ENCODE results near the gene TRMT2A.
A peak's percentile ranks its signal among the peaks of the same experiment; 100 is the strongest.

The TRMT2A gene

DNA sequence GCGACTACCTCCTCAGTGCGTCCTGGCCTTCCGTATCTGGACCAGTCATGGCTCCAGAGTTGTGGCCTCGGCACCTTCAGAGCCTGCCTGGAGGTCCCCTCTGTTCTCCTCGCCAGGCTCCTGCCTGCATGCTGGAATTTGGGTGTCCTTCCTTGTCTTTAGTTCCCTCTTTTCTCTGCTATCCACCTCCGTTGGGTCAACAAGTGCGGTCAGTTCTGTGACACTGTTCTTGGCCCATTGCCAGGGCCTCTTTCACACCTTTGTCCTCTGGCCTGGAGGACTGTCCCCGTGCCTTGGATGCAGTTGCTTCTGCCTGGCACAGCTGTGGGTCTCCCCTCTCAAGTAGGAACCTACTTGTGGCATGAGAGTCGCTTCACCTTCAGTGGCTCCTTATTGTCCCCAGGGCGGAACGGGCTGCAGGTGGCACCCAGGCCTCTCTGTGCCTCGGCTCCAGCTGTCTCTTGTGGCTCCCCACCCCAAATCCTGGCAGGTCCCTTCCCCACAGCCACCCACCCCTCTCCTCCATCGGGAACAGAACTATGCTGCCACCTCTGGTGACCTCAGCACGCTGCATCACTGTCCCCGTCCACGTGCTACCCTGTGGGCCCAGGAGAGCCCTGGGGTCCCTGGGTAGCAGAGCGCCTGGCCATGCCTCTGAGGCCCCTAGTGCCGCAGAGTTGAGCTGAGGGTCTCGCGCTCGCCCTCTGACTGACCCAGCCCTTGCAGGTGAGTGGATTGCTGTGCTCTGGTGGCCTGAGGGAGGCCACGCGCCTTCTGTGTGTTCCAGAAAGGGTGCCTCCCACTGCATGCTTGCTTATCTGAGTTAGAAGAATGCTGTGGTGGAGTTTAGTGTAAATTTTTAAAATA lies 32.2 kb downstream of the TRMT2A start:
- TF ChIP-seq, protein P1, sequence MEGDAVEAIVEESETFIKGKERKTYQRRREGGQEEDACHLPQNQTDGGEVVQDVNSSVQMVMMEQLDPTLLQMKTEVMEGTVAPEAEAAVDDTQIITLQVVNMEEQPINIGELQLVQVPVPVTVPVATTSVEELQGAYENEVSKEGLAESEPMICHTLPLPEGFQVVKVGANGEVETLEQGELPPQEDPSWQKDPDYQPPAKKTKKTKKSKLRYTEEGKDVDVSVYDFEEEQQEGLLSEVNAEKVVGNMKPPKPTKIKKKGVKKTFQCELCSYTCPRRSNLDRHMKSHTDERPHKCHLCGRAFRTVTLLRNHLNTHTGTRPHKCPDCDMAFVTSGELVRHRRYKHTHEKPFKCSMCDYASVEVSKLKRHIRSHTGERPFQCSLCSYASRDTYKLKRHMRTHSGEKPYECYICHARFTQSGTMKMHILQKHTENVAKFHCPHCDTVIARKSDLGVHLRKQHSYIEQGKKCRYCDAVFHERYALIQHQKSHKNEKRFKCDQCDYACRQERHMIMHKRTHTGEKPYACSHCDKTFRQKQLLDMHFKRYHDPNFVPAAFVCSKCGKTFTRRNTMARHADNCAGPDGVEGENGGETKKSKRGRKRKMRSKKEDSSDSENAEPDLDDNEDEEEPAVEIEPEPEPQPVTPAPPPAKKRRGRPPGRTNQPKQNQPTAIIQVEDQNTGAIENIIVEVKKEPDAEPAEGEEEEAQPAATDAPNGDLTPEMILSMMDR (conservative IDR thresholded peaks at IDR 0.05; ENCODE audit: low read depth), result peak; percentile 46
- peak overlapping the region; percentile 34 for H3K27ac ChIP-seq
- no peak for DNase-seq (ENCODE audit: low spot score)
- ChIA-PET CTCF (no interaction called here), POLR2A (ENCODE audit: low non-redundant PET) (no interaction called here)

DNA sequence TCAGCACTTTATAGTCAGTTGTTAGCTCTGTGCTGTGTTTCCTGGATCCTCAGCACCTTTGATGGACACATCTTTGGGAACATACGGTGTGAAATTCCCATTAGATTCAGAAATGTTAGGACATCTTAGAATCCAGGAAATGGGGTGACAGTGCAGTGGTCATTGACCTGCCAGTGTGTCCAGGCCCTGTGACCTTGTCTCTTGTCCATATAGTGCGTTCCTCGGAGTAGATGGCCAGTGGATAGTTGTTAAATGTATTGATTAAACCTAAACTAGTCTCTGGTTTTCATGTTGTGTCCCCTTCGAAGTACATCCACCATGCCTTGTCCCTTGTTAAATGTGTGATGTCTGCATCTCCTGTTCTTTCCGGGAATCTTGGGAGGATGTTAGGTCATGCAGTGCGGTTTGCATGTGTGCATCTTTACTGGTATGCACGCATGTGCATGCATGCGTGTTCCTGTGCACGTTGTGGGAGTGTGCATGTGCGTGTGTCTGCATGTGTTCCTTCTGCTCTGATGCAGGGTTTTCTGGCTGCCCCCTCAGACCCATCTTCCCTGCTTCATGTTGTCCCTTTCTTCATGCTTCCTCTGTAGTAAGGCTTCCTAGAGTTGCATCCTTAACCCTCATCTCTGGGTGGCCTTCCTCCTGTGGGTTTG lies 33.0 kb downstream of the TRMT2A start:
- no peak for DNase-seq (ENCODE audit: low spot score)
- ChIA-PET CTCF (no interaction called here), POLR2A (ENCODE audit: low non-redundant PET) (no interaction called here)
- peak overlapping the region; percentile 95 for H3K27ac ChIP-seq
- TF ChIP-seq, protein P1 (conservative IDR thresholded peaks at IDR 0.05; ENCODE audit: low read depth), result no peak

DNA sequence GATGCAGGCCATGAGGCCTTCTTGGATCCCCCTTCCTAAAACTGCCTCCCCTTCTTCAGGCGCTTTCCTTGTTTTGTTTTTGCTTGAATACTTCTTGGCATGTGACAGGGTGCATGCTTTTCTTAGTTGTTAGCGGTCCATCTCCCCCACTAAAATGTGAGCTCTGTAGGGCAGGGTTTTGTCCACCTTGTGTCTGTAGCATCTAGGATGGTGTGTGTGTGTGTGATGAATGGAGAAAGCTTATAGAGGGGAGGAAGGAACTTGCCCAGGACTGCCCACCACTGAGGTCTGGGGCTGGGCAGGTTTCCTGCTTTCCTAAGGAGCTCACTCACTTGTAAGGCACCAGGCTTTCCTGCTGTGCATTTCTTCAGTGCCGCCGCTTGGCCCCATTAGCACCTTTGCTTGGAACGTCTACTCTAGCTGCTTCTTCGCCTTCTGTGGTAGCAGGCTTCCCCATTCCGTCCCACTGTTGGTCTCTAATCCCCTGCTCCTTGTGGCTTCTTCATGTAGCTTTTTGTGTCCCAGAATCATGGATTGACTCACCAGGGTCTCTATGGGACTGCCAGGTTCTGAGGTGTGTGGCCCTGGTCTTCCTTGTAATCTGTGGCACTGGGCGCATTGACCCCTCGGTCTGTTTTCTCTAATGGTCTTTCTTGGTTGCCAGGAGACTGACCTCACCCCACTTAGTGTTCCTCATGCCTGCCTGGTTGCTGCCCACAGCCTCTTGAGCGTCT lies 33.7 kb downstream of the TRMT2A start:
- H3K27ac ChIP-seq, result peak overlapping the region; percentile 95
- ChIA-PET CTCF (no interaction called here), POLR2A (ENCODE audit: low non-redundant PET) (no interaction called here)
- no peak for DNase-seq (ENCODE audit: low spot score)
- TF ChIP-seq, protein P1 (conservative IDR thresholded peaks at IDR 0.05; ENCODE audit: low read depth), result no peak

DNA sequence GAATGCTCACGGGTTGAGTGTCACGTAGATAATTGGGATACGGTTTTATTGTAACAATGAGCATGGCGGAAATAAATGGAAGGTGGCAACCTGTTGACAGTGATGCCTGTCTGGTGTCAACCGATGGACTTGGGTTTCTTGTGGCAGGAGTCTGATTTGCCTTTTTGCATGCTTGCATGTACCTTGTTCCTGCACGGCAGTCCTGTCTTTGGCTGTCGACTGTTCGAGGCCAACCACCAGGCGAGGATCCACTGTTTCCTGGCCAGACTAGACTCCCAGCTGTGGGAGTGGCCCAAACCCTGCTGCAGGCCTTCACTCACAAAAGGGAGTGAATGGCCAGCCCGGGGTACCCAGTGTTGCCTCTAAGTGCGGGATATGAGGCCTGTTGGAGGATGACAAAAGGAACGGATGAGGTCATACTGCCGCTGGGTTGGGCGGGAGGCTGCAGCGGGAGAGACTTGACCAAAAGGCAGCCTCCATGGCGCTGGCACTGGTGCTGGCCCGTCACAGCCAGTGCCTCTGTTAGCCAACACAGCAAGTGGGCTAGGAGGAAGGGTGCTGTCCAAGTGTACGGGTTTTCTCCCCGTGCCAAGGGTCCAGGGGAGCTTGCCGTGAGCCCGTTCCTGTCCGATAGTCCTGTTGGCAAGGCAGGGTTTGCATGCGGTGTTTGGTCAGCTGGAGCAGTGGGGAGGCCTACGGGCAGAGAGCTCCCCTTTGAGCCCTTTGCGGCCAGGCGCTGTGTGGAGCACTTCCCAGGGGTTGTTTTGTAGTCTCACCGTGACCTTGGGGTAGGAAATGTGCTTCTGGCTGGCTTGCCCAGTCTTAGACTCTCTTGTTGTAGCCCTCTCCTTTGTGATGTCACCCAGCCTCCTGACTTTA lies 36.0 kb downstream of the TRMT2A start:
- peak overlapping the region; percentile 95 for H3K27ac ChIP-seq
- DNase-seq (ENCODE audit: low spot score), result peak; percentile 27
- CTCF ChIA-PET, result interaction anchor here (0.6 to 0.8 kb wide), 2 partner anchors 110 to 149 kb away, joined by 3 to 7 read pairs; no protein-coding TSS in a partner anchor
- TF ChIP-seq, protein P1 (conservative IDR thresholded peaks at IDR 0.05; ENCODE audit: low read depth), result no peak
- POLR2A ChIA-PET (ENCODE audit: low non-redundant PET), result no interaction called here

DNA sequence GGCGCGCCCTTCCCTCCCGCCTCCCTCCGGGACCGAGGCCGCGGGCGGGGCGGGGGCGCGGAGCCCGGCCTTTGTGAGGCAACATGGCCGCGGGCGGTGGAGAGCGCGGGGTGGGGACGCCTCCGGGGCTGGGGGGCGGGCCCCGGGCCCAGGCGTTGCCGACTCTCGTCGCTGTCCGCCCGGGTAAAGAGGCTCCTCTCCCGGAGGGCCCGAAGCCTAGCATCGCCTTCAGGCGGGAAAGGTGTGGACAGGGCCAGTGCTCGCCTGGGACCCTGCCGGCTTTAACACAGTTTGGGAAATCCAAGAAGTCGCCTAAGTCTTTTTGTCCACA lies 36.6 kb downstream of the TRMT2A start:
- TF ChIP-seq, protein P1 (conservative IDR thresholded peaks at IDR 0.05; ENCODE audit: low read depth), result no peak
- DNase-seq (ENCODE audit: low spot score), result peak; percentile 63
- CTCF ChIA-PET, result no interaction called here
- peak overlapping the region; percentile 95 for H3K27ac ChIP-seq
- POLR2A ChIA-PET (ENCODE audit: low non-redundant PET), result no interaction called here

Data from RWPE1 (cell line).